NCI-H2029 (cell line): Measurements from ENCODE around the gene LRRK1.

Source experiments
- DNase-seq: peaks from one replicate; lab custom pipeline; 2025; lab: John Stamatoyannopoulos, UW

The LRRK1 gene, protein sequence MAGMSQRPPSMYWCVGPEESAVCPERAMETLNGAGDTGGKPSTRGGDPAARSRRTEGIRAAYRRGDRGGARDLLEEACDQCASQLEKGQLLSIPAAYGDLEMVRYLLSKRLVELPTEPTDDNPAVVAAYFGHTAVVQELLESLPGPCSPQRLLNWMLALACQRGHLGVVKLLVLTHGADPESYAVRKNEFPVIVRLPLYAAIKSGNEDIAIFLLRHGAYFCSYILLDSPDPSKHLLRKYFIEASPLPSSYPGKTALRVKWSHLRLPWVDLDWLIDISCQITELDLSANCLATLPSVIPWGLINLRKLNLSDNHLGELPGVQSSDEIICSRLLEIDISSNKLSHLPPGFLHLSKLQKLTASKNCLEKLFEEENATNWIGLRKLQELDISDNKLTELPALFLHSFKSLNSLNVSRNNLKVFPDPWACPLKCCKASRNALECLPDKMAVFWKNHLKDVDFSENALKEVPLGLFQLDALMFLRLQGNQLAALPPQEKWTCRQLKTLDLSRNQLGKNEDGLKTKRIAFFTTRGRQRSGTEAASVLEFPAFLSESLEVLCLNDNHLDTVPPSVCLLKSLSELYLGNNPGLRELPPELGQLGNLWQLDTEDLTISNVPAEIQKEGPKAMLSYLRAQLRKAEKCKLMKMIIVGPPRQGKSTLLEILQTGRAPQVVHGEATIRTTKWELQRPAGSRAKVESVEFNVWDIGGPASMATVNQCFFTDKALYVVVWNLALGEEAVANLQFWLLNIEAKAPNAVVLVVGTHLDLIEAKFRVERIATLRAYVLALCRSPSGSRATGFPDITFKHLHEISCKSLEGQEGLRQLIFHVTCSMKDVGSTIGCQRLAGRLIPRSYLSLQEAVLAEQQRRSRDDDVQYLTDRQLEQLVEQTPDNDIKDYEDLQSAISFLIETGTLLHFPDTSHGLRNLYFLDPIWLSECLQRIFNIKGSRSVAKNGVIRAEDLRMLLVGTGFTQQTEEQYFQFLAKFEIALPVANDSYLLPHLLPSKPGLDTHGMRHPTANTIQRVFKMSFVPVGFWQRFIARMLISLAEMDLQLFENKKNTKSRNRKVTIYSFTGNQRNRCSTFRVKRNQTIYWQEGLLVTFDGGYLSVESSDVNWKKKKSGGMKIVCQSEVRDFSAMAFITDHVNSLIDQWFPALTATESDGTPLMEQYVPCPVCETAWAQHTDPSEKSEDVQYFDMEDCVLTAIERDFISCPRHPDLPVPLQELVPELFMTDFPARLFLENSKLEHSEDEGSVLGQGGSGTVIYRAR (N-terminal part only)

DNA sequence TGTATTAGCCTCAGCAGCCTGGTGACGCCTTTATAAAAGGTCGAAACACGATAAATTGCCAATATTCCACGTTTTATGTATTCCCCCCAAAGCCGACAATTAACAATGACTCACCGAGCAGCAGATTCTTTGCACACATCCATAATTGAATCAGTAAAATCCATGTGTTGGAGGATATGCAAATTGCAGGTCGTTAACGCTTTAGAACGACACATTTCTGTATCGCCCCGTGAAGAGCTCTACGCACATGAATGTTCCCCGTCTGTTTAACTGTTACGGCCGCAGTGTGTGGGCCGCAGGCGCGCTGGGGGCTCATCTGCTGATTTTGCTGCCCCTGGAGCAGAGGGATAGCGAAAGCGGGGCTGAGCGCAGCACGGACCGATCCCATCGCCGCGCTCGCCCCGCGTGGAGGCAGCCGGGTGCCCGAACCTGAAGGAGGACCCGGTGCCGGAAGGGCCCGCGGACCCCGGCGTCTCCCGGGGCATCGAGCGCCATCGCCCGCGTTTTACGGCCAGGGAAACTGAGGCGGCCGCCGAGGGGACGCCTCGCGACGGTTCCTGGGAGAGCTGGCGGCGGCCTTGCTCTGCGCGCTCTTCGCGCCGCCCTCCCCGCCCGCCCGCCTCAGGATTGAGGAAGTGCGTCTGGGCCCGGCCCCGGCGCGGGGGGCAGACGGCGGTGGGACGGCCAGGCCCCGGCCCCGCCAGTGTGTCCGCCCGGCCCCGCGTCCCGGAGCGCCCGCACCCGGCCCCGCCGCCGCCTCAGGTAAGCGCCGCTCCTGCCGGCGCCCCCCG is at the start of gene LRRK1:
Gene LRRK1, plus strand, starts transcription at position 668 of the 791 bp plus-strand sequence. CDS start 5,276 bp downstream, outside the sequence.
- no peak for DNase-seq

DNA sequence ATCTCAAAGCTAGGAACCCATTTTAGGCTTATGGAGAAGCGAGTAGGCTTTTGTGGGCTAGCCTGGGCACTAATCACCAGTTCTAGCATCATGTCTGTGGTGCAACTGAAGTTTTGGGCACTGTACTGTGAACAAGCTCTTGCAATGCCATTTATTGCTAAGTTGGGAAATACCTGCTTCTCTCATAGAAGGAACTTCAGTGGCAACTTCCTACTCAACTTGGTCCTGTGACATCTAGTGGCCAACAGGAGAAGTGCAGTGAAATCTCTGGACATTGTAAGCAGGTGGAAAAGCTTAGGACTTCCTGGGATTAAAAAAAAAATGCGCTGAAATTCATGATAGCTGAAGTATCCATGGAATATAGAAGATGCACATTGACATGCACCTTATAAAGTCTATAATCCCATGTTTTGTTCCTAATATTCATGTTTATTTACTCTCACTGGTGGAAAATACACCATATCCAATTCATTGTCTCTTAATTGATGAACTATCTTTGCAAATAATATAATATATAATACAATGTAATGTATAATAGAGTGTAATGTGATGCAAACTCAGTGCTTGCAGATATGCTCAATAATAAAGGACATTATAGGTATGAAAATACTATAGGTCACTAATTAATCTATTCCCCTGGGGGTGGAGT is 46.0 kb upstream of the LRRK1 start:
- no peak for DNase-seq

DNA sequence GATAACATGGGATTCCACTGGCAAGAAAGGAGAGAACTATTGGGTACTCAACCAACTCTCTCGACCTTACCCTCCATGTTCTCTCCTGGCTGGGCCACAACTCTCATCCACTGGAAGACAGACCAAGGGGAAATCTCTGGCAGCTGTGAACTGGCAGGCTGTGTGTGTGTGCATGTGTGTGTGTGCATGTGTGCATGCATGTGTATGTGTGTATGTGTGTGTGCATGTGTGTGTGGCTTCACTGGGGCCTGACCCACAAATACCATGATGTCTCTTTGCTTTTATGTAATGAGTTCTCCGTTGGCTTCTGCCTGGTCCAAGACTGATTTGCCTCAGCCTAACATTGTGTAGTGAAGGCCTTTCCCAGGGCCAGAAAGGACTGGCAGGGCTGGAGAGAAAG is 43.7 kb upstream of the LRRK1 start:
- no peak for DNase-seq

DNA sequence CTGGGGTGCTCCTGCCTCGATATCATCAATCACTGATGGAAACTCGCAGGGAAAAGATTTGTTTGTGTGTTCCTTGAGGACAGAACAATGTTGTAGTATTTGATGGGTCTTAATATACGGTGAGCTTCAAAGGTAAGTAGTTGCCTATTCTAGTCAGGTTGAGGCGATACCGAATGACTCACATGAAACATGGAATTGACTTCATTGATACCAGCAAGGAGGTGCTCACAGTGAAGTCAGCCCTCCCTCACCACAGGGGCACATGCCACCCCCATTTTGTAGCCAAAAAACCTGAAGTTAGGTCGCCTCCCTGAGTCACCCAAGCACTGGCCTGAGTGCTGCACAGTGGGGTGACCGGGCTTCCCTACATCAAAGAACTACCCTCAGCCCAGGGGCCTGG is 43.2 kb upstream of the LRRK1 start:
- no peak for DNase-seq

DNA sequence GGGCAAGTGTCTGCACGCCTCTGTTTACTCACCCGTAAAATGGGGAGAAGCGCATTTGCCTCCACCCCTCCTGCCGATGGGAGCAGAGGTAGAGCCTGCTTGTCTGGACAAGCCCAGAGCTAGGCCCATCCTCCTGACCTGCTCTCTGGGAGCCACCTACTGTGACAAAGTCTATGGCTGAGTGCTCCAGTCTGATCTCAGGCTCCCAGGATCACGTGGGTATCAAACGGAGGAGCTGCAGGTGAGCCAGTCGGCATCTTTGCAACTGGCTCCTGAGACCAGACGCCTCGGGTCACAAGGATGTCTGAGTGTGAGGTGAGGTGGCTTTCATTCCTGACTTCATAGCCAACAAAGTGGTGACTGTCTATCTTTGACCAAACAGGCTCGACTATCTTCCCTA is 41.6 kb upstream of the LRRK1 start:
- DNase-seq, result no peak

DNA sequence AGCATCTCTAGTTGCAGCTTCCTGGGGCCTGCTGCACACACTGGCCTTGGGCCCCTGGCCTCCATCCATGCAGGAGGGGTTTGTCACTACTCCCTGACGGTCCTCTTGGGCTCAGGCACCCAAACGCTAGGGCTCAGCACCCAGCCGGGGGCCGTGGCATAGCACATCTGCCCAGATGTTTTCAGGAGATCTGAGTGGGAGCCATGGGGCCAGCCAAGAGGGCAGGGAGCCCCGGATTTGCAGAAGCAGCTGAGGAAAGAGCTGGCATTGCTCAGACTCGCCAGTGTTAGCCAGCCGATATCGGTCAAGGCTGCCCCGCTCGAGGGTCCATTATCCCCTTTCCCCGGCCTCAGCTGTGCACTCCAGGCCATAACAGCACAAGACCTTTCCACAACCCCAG is 41.0 kb upstream of the LRRK1 start:
- no peak for DNase-seq

DNA sequence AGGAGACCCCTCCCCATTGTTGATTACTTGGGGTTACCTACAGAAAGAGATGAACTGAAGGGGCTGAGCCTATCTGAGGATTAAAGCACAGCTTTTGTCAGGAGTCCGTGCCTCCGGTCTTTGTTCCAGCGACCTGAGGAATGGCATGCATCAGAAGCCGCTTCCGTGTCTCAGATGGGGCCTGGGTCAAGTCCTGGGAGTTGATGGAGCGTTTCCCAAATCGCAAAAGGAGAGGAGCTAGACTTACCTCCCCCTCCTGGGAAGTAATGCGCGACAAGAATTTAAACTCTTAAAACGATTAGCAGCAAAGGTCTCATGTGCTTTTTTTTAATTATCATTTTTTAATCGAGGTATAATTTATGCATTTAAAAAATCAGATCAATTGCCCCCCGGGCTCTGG is 40.5 kb upstream of the LRRK1 start:
- no peak for DNase-seq

DNA sequence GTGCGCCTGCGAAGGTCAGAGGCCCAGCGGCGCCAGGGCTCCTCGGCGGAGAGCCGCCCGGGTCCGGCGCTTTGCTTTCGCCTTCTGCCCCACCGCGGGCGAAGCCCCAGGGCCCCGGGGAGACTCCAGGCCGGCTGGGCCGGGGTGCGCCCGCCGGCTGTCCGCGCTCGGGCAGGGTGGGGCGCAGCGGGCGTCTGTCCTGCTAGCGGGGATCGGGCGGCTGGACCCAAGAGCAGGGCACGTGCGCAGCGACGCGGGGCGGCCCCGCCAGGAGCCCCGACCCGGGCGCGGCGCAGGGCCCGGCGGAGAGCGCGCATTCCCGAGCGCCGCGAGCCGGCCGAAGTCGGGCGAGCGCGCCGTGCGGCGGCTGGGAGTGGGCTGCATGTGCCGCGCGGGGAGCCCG is 40.1 kb upstream of the LRRK1 start:
- DNase-seq, result no peak

DNA sequence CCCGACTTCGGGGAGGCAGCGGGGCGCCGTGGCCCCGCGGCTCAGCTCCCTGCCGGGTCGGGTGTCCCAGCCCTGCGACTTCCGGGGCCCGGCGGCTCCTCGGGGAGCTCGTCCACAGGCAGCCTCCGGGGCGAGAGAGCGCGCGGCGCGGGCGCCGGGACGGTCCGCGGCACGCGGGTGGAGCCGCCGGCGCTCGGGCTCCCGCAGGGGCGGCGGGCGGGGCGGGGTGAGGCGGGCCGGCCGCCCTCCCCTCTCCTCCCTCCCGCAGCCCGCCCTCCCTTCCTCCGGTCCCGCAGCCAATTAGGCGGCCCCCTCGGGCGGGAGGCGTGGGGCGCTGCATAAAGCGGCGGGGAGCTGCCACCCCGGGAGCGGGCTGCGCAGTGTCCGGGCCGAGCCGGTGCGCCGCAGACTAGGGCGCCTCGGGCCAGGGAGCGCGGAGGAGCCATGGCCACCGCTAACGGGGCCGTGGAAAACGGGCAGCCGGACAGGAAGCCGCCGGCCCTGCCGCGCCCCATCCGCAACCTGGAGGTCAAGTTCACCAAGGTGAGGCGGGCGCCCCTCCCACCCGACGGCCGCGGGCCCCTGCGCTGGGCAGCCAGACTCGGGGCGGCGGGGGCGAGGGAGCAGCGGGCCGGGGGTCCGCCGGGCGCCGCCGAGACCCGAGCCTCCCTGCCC is 39.6 kb upstream of the LRRK1 start, which contains the start of gene ALDH1A3:
Gene ALDH1A3, plus strand, starts transcription at position 368 of the 675 bp plus-strand sequence. Its CDS starts 77 bp downstream, at position 445.
- DNase-seq, result no peak

DNA sequence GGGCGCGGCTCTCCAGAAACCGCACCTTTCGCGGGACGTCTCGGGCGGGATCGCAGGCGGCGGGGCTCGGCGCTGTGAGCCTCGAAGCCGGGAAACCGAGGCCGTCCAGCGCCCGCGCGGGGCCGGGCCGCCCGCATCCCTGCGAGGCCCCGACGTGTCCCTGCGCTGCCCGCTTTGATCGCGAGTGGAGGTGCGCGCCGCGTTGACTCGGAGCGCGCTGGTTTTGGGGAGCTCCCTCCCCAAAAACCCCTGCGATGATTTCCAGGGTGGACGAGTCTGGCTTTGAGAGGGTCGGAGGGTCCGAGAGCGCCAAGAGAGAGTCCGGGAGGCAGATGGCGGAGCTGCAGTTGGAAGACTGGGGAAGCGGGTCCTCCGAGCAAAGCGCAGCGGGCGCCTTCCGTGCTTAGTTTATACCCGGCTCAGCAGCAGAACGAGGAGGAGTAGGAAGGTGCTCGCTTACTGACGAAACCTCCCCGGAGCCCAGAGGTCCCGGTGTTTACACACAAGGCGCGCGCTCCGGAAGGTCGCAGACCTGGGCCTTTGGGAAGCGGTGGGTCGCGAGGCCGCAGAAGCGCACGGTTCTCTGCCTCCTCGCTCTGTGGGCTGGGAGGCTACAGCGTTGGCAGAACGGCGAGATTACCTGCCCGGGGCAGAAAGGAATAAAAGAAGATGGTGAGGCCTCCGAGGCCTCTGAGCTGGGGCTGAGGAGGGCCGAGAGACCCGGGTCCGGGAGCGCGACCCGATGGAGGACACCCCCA is 38.8 kb upstream of the LRRK1 start:
- DNase-seq, result no peak

DNA sequence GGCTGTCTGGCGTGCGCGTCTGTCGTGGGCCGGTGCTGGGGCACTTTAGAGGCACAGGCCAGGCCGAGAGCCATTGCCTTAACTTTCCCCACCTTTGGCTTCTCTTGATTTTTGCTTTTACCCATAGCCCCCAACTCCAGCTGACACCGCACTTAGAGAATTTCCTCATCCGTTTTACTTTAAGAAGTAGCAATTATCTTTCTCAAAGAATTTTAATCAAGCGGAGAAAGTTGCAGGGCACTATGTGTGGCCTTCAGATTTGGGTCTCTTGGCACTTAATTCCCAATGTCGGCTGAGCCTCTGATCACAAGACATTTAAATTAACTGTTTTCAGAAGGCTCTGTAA is 38.3 kb upstream of the LRRK1 start:
- no peak for DNase-seq

DNA sequence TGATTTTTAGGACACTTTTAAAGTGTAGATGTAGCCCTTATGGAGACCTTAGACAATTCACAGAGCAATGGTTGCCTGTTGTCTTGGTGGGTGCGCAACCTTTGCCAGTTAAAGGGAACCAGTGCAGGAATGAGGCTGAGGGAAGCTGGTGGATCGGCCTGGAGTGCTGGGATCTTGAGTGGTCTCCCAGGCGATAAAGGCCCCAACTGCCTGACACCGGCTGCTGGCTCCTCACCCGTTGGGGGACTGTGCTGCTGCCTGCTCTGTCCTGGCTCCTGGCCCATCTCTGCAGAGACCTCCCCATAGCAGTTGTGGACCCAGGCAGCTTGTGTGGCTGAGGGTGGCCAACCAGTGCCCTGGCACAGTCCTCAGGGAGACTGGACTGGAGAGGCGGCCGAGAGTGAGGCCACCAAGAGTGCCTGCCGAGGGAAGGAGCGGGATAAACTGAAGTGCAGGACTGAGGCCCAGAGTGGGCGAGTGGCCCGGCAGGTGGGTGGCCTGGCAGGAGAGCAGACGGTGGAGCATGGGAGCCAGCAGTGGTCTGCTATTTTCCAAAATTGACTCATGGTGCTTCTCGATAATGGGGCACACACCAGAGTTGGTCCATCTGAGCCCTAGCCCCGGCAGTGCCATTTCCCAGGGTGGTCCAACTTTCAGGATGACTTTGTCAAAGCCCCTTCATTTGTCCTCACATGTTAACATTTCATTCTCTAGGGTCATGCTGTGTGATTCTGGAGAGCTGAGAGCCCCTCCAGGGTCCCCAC is 37.4 kb upstream of the LRRK1 start:
- no peak for DNase-seq

DNA sequence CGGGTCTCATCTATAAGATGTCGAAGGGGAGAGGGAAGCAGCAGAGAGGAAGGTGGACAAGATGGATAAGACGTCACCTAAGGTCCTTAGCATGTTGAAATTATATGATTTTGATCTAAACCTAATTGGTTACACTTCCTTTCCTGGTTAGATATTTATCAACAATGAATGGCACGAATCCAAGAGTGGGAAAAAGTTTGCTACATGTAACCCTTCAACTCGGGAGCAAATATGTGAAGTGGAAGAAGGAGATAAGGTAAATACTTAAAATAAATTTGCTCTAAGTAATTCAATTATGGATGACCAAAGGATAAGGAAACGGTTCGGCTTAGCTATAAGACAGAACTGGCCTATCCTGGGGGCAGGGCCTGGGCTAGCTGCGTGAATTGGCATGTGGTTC is 34.0 kb upstream of the LRRK1 start:
- no peak for DNase-seq

DNA sequence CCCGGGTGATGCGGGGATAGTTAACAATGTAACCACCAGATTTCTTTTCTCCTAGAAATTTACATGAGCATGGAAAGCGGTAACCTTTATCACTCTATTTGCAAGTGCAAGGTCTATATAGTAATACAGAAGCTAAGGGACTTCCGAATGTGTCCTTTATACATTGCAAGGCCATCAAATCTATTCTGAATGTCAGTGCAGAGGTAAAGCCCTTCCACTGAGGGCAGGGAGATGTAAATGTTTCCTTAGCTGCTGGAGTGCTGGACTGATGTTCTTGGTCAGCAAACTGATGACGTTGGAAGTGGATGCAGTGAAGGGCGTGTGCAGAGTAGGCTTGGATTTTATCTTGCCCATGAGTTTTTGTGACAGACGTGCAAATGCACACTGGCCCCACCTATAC is 33.3 kb upstream of the LRRK1 start:
- no peak for DNase-seq

DNA sequence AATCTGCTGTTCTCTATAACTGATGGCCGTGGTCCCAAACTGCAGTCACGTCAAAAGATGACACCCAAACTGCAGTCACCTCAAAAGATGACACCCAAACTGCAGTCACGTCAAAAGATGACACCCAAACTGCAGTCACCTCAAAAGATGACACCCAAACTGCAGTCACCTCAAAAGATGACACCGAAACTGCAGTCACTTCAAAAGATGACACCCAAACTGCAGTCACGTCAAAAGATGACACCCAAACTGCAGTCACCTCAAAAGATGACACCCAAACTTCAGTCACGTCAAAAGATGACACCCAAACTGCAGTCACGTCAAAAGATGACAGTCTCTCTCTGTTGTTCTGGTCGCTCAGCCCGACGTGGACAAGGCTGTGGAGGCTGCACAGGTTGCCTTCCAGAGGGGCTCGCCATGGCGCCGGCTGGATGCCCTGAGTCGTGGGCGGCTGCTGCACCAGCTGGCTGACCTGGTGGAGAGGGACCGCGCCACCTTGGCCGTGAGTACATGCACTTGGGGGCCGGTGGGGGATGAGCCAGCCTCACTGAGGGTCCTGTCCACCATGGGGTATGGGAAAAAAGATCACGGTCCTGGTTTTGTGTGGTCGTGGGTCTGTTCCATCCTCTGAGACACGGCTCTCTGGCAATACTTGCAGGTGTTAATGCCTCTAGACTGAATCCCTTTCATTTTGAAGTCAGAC is 31.8 kb upstream of the LRRK1 start:
- no peak for DNase-seq

DNA sequence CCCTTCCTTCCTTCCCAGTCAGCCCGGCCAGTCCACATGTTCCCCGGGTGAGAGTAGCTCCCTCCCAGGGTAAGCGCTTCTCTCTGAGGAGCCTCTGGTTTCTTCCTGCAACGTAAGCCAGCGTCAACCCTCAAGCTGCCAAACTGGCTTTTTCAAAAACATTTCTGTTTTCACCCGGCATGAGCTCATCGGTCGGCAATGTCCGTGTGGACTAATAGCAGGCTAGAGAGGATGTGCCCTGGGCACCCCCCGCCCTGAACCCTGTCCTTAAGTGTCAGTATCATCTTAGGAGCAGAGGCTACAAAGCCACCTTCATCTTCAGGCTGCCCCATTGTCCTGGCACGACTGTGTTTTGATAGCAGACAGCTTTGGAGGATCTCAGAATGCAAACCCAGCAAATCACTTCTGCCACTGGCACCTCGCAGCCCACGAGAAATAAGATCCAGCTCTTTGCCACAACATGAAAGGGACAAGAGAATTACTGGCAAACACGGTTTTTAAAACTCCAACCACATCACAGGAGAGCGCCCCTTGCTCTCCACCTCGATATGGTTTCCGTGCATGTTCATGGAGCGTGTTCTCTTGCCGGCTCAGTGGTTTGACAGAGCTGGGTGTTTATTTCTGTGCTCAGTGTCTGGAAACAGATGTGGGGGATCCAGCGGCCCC is 29.6 kb upstream of the LRRK1 start:
- no peak for DNase-seq

DNA sequence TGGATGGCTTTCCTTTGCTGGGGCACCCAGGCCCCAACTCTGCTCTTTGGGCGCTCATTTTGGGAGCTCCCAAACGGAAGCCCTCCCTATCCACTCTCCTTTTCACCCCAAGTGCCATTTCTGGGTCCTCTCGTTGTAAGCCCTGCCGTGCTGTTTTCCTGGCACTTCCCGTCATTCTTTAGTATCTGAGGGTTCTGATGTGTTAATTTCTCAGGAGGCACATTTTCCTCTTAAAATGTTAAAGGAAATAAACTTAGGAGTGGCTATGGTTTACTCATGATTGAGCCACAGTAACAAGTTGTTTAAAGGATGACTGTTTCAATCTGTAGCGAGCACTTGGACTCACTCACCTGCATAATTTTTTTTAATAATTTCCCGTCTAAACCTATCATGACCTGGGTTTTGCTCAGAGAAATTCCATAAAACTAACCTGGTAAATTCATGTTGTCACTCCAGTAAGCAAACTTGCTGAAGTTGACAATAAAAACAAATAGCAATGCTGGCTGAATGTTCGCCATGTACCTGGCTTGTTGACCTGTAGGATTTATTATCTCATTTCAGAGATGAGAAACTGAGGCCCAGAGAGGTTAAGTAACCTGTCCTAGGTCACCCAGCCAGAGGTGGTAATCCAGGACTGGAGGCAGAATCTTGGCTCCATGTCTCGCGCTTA is 29.0 kb upstream of the LRRK1 start:
- DNase-seq, result no peak
